Measurements from ENCODE around the gene NFE2L2.

Gene NFE2L2

DNA sequence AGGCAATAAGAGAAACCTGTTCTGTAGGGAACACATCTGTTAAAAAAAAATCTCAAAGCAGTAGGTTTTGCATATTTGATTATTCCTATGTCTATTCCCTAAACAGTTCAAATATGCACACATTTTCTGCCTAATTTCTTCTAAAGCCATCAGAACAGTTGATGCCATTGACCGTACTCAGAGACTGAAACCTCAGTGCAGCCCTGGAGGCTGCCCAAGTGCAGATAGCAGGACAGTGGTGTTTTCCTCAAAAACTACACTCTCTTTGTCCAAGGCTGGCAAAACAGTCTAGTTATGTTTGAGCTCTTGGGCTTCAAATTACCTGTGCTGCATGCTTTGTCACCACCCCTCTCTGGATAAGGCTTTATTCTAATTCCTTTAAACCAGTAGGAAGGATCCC is 23.3 kb upstream of the NFE2L2 start:
- no peaks in the 10 kb centered on the region for H3K9me2 ChIP-seq (replicated peaks; ENCODE audit: low read depth, low read length)
- H2AFZ ChIP-seq (ENCODE audit: low read length) = no peak overlapping the region
- no peaks in the 10 kb centered on the region for H3K79me2 ChIP-seq (ENCODE audit: insufficient read depth, low read length)
- TF ChIP-seq, protein P1, sequence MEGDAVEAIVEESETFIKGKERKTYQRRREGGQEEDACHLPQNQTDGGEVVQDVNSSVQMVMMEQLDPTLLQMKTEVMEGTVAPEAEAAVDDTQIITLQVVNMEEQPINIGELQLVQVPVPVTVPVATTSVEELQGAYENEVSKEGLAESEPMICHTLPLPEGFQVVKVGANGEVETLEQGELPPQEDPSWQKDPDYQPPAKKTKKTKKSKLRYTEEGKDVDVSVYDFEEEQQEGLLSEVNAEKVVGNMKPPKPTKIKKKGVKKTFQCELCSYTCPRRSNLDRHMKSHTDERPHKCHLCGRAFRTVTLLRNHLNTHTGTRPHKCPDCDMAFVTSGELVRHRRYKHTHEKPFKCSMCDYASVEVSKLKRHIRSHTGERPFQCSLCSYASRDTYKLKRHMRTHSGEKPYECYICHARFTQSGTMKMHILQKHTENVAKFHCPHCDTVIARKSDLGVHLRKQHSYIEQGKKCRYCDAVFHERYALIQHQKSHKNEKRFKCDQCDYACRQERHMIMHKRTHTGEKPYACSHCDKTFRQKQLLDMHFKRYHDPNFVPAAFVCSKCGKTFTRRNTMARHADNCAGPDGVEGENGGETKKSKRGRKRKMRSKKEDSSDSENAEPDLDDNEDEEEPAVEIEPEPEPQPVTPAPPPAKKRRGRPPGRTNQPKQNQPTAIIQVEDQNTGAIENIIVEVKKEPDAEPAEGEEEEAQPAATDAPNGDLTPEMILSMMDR (conservative IDR thresholded peaks at IDR 0.05; ENCODE audit: low read length) = no peak
- no peak for TF ChIP-seq EZH2phosphoT487 (IDR thresholded peaks at IDR 0.05; ENCODE audit: borderline replicate concordance)
- H3K4me1 ChIP-seq (ENCODE audit: insufficient read depth, low read length, poor library complexity, severe bottlenecking) = peaks cover 27% of the 10 kb centered on the region
- no peaks in the 10 kb centered on the region for H3K27me3 ChIP-seq (ENCODE audit: insufficient read depth, low read length, poor library complexity, severe bottlenecking)
- H3K4me2 ChIP-seq (ENCODE audit: low read depth, low read length, poor library complexity, severe bottlenecking) = no peak overlapping the region
- no peak overlapping the region for H3K9ac ChIP-seq (ENCODE audit: low read depth, low read length, poor library complexity, severe bottlenecking)
- no peak overlapping the region for H3K4me3 ChIP-seq (ENCODE audit: low read length, poor library complexity, severe bottlenecking)
- no peaks in the 10 kb centered on the region for H3F3A ChIP-seq (ENCODE audit: low read depth)
- H4K20me1 ChIP-seq (ENCODE audit: insufficient read depth, low read length, poor library complexity, severe bottlenecking) = no peaks in the 10 kb centered on the region
- no peaks in the 10 kb centered on the region for H3K9me3 ChIP-seq (ENCODE audit: insufficient read depth, low read depth, low read length)
- no peaks in the 10 kb centered on the region for H3K36me3 ChIP-seq (ENCODE audit: insufficient read depth, low read length)

DNA sequence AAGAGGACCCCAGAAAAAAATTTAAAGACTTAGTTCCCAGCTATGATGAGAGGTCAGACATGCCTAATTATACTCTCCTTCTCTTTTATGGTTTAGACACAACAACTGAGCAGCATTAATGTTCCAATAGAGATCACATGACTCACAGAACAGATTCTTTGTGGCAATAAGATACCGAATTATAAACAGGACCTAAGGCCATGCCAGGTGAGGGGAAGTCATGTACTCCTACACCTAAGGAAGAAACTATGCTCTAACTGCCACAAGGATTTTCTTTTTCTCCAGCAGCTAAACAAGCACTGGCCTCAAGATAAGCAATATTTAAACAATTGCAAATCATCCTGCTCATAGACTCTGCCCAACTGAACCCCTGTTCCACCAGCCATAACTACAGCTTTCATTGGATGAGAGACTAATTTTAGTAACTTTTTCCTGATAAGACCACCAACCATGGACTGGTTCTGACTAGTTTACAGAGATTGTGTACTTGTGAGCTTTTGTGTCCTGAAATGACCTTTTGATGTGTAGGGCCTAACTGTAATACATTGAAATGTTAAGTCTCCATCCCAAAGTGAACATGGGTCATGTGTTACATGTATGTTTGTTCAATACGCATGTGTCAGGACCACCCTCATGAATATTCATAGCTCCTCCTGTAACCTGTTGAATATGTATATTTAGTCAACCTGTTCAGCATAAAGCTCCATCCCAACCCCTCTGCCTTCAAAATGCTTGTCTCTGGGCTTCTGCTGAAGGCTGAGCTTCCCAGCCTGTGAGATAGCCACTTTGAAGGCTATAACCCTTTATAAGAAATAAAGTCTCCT is 21.6 kb upstream of the NFE2L2 start:
- no peaks in the 10 kb centered on the region for H3K27me3 ChIP-seq (ENCODE audit: insufficient read depth, low read length, poor library complexity, severe bottlenecking)
- H3F3A ChIP-seq (ENCODE audit: low read depth) = no peaks in the 10 kb centered on the region
- no peak for TF ChIP-seq EZH2phosphoT487 (IDR thresholded peaks at IDR 0.05; ENCODE audit: borderline replicate concordance)
- TF ChIP-seq, protein P1 (conservative IDR thresholded peaks at IDR 0.05; ENCODE audit: low read length) = no peak
- no peaks in the 10 kb centered on the region for H3K9me2 ChIP-seq (replicated peaks; ENCODE audit: low read depth, low read length)
- no peaks in the 10 kb centered on the region for H4K20me1 ChIP-seq (ENCODE audit: insufficient read depth, low read length, poor library complexity, severe bottlenecking)
- no peak overlapping the region for H3K4me2 ChIP-seq (ENCODE audit: low read depth, low read length, poor library complexity, severe bottlenecking)
- H3K36me3 ChIP-seq (ENCODE audit: insufficient read depth, low read length) = no peaks in the 10 kb centered on the region
- no peaks in the 10 kb centered on the region for H3K9me3 ChIP-seq (ENCODE audit: insufficient read depth, low read depth, low read length)
- no peaks in the 10 kb centered on the region for H3K79me2 ChIP-seq (ENCODE audit: insufficient read depth, low read length)
- no peak overlapping the region for H3K4me3 ChIP-seq (ENCODE audit: low read length, poor library complexity, severe bottlenecking)
- H3K9ac ChIP-seq (ENCODE audit: low read depth, low read length, poor library complexity, severe bottlenecking) = no peak overlapping the region
- H2AFZ ChIP-seq (ENCODE audit: low read length) = no peak overlapping the region
- H3K4me1 ChIP-seq (ENCODE audit: insufficient read depth, low read length, poor library complexity, severe bottlenecking) = peaks cover 37% of the 10 kb centered on the region

DNA sequence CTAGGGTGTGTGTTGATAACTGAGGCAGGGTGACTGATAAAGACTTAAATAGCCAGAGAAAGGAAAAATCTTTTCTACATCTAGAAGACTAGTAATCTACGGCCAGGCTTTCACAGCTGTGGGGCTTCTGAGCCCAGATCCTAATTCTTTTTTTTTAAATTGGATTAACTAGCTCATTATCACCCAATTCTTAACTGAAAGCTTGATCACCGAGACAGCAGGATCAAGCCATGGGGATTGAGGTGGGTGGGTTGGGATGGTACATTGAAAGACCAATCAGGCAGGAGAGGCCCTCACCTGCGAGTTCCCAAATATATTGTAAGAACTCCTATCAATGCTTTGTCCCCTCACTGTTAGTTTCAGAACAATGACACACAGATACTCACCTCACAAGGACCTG is 20.0 kb upstream of the NFE2L2 start:
- H4K20me1 ChIP-seq (ENCODE audit: insufficient read depth, low read length, poor library complexity, severe bottlenecking) = no peaks in the 10 kb centered on the region
- H3K36me3 ChIP-seq (ENCODE audit: insufficient read depth, low read length) = no peaks in the 10 kb centered on the region
- no peaks in the 10 kb centered on the region for H3K9me3 ChIP-seq (ENCODE audit: insufficient read depth, low read depth, low read length)
- no peaks in the 10 kb centered on the region for H3F3A ChIP-seq (ENCODE audit: low read depth)
- H3K4me2 ChIP-seq (ENCODE audit: low read depth, low read length, poor library complexity, severe bottlenecking) = no peak overlapping the region
- TF ChIP-seq EZH2phosphoT487 (IDR thresholded peaks at IDR 0.05; ENCODE audit: borderline replicate concordance) = no peak
- TF ChIP-seq, protein P1 (conservative IDR thresholded peaks at IDR 0.05; ENCODE audit: low read length) = no peak
- H3K27me3 ChIP-seq (ENCODE audit: insufficient read depth, low read length, poor library complexity, severe bottlenecking) = no peaks in the 10 kb centered on the region
- H2AFZ ChIP-seq (ENCODE audit: low read length) = no peak overlapping the region
- no peak overlapping the region for H3K9ac ChIP-seq (ENCODE audit: low read depth, low read length, poor library complexity, severe bottlenecking)
- H3K9me2 ChIP-seq (replicated peaks; ENCODE audit: low read depth, low read length) = no peaks in the 10 kb centered on the region
- no peaks in the 10 kb centered on the region for H3K79me2 ChIP-seq (ENCODE audit: insufficient read depth, low read length)
- H3K4me3 ChIP-seq (ENCODE audit: low read length, poor library complexity, severe bottlenecking) = no peak overlapping the region
- H3K4me1 ChIP-seq (ENCODE audit: insufficient read depth, low read length, poor library complexity, severe bottlenecking) = peaks cover 25% of the 10 kb centered on the region

All from Loucy (cell line).